ENCODE measurements around the gene HSPA1B. TPM values are rescaled to one million over a fixed set of nuclear protein-coding genes. Genes with fewer than 3 reads are reported as not detected.
"Not testable (repeated sequence)": the region's sequence is repeated elsewhere in the genome, so short reads cannot be mapped to it uniquely, and the experiment has no call there.

Gene HSPA1B
- 48.9 TPM for polyA plus RNA-seq (ENCODE audit: insufficient read length)

DNA sequence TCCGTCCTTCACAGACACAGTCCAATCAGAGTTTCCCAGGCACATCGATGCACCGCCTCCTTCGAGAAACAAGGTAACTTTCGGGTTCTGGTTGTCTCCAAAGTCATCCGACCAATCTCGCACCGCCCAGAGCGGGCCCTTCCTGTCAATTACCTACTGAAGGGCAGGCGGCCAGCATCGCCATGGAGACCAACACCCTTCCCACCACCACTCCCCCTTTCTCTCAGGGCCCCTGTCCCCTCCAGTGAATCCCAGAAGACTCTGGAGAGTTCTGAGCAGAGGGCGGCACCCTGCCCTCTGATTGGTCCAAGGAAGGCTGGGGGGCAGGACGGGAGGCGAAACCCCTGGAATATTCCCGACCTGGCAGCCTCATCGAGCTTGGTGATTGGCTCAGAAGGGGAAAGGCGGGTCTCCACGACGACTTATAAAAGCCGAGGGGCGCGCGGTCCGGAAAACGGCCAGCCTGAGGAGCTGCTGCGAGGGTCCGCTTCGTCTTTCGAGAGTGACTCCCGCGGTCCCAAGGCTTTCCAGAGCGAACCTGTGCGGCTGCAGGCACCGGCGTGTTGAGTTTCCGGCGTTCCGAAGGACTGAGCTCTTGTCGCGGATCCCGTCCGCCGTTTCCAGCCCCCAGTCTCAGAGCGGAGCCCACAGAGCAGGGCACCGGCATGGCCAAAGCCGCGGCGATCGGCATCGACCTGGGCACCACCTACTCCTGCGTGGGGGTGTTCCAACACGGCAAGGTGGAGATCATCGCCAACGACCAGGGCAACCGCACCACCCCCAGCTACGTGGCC lies at the start of gene HSPA1B:
Gene HSPA1B, plus strand, starts transcription at position 453 of the 794 bp plus-strand sequence. Its CDS starts 213 bp downstream, at position 666.
- peak; percentile 98 for DNase-seq (ENCODE audit: low read depth)

DNA sequence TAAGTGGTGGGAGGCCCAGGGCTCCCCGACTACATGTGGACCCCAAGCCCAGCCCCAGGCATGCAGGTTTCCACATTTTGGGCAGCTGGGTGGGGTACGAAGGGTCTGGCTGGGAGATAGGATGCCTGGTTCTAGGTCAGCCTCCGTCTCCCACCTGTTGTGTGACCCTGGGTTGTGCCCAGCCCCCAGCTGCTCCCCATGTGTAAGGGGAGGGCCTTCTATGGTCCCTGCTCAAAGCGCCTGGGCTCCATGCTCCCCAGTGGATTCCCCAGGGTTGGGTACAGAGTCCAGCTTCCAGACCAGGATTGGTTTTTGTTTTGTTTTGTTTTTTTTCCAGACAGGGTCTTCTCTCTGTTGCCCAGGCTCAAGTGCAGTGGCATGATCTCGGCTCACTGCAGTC lies 49.3 kb upstream of the HSPA1B start:
- no peak for DNase-seq (ENCODE audit: low read depth)

DNA sequence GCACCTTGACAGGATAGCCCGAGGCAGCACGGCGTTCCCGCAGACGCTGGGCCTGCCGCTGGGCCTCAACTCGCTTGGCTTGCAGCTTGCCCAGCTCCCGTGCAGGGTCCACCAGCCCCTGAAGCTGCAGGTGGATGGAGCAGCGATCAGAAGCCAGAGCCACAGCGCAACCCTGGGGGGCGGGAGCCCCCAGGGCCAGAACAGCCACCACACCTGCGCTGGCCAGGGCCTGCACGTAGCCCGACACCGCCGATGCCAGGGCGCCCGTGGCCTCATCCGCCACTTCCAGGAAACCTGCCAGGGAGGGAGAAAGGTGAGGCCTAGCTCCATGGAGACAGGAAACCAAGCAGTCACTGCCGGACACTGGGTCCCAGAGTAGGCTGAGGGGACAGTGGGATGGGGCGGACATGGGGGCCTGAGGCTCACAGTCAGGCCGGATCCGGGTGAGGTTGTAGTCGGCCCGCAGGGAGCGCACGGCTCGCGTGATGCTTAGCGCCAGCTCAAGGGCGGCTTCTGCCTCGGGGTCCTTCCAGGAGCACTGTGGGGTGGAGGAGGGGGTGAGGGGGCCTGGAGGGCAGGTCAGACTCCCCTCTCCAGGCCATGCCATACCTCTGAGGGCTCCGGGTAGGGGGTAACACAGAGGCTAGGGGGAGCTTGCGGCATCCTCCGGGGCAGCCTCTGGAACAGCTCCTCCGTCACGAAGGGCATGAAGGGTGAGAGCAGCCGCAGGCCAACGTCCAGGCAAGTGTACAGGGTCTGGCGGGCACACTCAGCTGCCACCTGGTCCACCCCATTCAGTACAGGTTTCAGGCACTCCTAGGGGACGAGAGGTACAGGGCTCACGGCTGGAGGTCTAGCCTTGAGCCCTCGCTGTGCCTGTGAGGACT lies 48.3 kb upstream of the HSPA1B start:
- DNase-seq (ENCODE audit: low read depth) = no peak

DNA sequence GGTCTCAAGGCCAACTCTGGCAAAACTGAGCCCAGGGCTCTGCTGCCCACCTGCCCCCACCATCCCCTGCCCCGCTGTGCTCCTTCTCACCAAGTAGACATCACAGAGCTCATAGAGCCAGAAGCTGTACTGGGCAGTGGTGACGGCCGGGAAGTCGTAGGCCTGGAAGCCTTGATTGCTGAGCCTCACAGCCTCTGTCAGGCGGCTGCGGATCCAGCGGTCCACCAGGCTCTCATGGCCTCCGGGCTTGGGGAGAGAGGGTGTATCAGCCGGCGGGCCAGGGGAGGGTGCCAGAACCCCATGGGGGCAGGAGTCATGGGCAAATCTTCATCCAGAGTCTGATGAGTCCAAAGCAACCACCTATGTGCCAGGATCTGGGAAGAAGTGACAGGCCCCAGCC lies 47.6 kb upstream of the HSPA1B start:
- no peak for DNase-seq (ENCODE audit: low read depth)

DNA sequence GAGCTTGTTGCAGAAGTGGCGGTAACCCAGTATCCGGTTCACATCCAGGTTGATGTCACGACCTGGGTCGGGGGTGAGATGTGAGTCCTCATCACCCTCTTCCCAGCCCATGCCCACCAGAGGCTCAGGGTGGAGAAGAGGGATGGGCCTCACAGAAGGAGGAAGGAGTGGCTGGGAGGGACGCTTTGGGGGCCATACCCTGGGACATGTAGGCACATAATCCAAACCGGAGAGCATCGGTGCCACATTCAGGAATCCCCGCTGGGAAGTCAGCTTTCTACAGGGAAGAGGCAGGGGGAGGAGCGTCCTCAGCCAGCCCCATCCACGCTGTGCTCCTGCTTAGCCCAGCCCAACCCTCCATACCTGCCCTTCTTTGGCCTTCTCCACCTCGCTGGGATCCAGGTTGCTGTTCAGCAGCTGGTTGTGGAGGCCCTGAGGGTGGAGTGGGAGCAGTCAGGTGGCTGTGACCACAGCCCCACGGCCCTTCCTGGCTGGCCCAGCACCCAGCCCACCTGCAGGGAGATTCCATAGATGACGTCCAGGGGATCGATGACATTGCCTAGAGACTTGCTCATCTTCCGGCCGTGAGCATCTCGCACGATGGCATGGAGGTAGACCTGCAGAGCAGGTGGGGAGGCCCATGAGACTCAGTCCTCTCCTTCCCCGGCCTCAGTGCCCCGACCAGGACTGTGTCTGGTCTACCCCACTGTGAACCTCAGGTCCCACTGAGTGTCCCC lies 46.9 kb upstream of the HSPA1B start:
- DNase-seq (ENCODE audit: low read depth) = no peak

DNA sequence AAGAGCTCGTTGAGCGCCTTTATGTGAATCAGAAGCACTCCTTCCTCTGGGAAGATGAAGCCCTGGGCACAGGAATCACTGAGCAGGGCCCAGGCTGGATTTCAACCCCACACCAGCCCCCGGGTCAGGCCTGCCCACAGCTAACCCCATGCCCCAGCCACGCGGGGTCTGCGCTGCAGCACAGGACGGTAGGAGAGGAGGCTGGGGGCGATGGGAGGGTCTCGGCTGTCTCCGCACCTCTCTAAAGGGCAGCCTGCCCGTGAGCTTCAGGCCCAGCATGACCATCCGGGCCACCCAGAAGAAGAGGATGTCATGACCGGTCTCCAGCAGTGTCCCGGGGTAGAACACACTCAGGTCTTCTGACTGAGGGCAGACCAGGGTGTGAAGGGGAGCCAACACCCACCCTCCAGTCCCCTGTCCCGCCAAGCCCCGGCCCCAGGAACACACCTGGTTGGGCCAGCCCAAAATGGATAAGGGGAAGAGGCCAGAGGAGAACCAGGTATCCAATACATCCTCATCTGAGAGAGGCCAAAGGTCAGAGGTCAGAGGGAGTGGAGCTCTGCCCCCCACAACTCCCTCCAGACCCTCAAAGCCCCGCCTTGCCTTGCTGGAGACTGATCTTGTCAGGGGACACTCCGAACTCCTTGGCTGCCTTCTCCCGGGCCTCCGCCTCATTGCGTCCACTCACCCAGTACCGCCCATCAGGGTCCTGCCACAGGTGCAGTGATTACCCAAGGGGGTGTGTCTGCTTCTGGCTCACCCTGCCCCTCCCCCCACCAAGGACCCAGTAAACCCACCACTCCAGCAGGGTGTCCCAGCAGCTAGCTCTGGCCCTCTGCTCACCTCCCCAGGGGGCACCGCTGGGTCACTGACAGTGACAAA lies 46.1 kb upstream of the HSPA1B start:
- DNase-seq (ENCODE audit: low read depth) = no peak

DNA sequence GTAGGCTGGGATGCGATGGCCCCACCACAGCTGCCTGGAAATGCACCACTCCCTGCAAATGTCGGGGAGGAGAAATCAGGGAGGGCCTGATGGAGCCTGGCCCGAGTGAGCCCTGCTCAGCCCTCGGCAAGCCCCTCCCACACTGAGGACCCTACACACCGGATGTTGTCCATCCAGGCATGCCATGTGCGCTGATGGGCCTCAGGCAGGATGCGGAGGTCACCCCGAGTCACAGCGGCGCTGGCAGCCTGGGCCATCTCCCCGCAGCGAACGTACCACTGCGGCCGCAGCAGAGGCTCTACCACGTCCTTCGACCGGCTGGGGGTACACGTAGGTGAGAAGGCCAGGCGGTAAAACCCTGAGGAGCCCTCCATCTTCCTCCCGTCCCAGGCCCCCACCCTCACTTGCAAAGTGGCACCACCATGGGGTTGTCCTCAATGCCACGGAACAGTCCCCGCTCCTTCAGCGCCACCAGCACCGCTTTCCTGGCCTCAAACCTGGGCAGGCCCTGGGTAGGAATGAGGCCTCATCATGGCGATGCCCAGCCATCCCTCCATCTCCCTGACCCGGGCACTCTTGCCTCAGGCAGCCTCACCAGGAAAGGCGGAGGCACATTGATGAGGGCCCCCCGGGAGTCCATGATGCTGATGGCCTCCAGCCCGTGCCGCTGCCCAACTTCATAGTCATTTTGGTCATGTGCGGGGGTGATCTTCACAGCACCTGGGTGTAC lies 45.2 kb upstream of the HSPA1B start:
- DNase-seq (ENCODE audit: low read depth) = no peak

DNA sequence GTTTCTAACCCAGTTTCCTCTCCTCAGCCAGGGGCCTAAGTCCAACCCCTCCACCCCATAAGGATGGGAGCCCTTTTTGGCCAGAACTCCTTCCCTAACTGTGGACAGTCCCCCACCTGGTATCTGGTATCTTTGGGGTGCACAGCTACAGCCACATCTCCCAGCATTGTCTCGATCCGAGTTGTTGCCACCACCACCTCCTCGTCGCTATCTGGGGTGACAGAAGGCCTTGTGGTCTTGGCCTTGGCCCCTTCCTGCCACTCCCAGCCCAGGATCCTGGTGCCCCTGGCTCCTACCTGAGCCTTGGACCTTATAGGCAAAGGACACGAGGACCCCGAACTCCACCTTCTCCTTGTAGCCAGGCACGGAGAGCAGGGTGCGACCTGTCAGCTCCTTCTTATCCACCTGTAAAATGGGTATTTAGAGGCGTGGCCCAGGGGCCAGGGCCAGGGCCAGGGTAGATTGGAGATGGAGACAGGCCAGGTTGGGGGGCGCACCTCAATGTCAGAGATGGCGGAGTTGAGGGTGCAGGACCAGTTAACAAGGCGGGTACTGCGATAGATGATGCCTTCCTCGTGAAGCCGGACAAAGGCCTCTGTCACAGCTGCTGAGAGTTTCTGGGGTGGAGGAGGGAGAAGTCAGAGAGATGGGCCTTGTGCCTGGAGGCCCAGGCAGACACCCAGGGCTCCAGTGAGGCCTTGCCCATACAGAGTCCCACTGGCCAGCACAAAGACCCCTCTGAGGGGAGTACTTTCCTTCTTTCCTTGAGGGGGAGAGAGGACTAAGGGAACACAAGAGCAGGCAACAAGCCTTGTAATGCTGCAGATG lies 43.2 kb upstream of the HSPA1B start:
- DNase-seq (ENCODE audit: low read depth) = no peak

DNA sequence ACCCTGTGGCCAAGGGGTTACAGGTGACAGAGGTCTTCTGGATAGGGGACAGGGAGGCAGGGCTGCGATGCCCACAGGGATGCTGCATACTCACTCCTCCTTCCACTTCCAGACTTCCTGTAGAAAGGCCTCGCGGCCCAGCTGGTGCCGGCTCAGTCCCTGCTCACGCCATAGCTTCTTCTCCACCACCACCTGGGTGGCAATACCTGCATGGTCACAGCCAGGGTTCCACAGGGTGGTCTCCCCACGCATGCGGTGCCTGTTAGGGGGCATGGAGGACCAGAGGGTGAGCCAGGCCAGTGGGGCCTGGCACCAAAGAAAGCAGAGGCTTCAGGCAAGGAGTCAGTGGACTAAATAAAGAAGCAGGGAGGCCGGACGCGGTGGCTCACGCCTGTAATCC lies 42.1 kb upstream of the HSPA1B start:
- DNase-seq (ENCODE audit: low read depth) = no peak

DNA sequence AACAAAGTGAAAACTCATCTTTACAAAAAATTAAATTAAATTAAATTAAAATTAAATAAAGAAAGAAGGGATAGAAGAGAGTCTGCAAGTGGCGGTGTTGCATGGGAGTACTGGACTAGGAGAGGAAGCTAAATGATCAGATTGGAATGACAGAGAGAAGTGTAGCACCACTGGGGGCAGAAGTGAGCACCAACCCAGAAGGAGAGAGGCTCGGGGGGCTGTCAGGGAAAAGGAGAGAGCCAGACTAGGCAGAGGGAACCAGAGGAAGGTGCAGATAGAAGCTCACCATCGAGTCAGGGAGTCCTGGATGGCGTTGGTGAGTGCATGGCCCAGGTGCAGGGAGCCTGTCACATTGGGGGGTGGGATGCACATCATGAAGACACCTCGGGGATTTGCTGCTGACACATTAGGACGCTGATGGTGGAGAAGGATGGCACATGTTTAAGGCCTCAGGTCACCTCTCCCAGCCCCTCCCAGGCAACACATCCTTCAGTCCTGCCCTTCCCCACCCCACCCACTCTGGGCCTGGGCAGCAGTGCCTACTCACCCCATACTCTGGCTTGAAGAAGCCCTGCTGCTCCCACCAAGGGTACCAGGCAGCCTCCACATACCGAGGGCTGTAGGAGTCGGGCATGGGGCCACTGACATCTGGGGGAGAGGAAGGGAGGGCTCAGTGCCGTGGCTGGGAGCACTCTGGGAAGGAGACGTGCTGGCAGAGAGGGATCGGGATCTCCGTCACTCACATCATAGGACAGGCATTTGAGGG lies 36.0 kb upstream of the HSPA1B start:
- no peak for DNase-seq (ENCODE audit: low read depth)

DNA sequence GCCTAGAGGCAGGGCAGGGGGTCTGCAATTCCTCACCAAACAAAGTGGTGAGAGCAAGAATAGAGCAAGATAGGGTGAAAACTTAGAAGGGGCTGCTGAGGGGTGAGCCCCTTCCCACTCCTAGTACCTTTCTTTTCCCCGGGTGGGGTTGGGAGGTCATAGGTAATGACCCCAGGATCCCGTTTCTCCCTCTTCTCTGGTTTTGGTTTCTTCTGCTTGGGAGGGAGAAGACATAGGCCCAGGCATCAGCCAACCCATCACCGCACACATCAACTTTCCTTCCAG lies 35.5 kb upstream of the HSPA1B start:
- no peak for DNase-seq (ENCODE audit: low read depth)

DNA sequence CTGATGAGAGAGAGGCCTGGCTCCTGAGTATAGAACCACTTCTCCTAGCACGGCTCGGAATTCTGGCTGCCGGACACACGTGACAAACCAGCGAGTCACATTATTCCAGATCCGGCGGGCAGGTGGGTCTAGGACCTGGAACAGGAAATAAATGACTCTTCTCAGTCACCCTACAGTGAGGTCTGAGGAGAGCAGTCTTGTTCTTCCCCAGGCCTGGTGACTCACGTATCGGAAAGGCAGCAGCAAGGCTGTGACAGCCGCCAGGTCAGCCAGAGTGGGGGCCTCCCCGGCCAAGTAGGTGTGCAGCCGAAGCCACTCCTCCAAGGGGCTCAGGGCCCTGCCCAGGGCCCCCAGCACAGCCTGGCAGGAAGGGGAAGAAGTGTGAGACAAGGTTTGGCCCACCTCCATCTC lies 34.8 kb upstream of the HSPA1B start:
- no peak for DNase-seq (ENCODE audit: low read depth)

DNA sequence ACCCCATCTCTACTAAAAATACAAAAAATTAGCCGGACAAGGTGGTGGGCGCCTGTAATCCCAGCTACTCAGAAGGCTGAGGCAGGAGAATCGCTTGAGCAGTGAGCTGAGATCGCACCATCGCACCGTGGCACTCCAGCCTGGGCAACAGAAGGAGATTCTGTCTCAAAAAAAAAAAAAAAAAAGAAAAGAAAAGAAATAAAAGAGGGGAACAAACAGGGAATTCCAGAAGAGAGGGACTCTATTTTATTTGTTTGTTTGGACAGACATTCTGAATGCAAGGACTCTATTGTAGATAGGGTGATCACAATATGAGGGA lies 33.7 kb upstream of the HSPA1B start:
- not testable (repeated sequence) for DNase-seq (ENCODE audit: low read depth)

DNA sequence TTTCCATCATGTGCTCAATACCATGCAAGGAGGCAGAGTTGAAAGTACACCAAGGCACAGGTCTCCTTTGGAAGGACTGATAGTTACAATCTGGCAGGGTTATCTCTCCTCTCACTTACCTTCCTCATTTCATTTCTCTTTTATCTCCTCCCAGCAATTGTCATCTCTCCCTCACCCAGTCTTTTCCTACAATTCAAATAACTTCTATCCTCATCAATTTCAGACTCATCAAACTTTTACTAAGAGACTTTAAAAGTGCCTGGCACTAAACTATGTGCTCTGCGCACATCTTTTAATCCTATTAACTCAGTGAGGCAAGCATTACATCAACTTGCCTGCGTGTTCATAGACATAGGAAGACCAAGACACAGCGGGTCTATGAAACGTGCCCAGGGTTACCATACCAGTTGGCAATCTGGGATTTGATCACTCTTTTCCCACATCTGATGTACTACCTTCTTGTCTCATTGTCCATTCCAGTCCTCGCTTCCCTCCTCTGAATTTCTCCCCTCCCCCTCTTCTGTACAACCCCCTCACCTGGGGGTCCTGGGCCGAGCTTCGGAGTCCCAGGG lies 33.2 kb upstream of the HSPA1B start:
- DNase-seq (ENCODE audit: low read depth) = no peak

DNA sequence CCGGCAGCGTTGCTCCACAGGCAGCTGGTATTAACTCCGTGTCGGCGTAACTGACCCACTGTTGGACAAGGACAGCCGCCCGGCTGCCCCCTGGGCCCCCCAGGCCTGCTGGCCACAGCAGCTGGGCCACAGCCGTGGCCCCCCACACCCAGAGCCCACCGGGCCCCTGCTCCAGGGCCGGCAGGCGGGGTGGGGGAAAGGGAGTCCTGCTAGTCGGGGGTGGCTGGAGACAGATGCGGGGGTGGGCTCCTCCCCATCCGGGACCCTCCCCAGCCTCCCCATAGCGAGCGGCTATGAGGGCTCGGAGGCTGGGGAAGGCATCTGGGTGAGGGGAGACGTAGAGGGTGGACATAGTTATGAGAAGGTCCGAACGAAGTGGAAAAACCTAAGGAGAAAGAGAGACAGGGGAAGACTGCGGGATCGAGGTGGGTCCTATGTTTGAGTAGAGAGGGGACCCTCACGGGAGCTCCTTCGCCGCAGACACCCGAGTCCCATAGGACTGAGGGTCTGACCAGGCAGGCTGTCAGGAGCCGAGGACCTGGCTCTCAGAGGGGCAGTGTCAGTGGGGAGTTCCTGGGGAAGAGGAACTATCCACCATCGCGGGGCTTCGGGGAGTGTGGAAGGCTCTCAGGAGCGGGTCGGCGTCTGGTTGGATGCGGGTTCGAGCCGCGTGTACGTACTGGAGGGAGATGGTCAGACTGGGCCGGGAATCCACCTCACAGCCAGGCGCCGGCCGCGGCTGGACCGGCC lies 32.5 kb upstream of the HSPA1B start:
- DNase-seq (ENCODE audit: low read depth) = no peak

DNA sequence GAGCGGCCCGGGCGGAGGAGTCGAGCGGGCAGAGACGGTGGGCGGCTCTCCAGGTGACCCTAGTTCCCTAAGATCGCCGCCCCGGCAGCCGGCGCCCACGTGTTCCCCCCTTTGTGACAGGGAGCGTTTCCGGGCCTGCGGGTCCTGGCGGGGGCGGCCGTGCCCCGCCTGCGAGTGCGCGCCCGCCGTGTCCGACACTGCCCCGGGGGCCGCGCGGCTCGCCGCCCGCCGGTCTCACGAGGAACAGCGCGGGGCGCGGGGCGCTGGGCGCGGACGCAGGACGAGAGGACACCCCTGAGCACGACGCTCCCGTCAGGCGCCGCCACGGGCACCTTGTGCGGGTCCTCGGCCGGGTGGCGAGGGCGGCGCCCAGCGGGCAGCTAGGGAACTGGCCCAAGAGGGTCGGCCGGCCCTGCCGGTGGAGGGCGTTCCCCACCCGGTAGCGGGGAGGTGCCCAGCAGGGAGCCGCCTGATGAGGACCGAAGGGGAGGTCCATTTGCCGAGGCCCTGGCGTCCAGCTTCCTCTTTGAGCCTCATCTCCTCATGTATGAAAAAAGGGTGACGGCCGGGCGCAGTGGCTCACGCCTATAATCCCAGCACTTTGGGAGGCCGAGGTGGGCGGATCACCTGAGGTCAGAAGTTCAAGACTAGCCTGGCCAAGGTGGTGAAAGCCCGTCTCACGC lies 31.8 kb upstream of the HSPA1B start, which contains the start of gene VARS1:
Gene VARS1, minus strand, starts transcription at position 137 of the 683 bp plus-strand sequence. CDS start 535 bp downstream, outside the sequence.
- no peak for DNase-seq (ENCODE audit: low read depth)

DNA sequence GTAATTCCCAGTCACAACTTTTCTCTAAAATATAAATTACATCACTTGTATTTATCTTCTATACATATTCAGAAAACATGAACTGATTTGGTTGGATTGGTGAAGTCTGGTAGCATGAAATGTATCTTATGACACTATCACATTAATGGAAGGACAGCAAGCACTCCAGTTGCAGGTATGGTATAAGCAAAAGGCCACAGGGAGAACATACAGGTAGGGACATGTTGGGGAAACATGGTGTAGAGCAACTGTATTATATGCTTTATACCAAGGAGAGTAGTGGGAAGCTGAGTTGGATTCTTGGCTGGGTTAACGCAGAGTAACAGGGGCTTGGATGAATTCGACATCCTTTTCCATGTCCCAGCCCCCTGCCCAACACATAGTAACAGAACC lies 30.5 kb upstream of the HSPA1B start:
- no peak for DNase-seq (ENCODE audit: low read depth)
